GM06990 (cell line): Measurements from ENCODE around the gene SLC9A1.

Source experiments
- DNase-seq: peaks from one replicate; pipeline ENCODE4 v3.0.0-alpha.2; 2011; ENCODE audit not compliant: insufficient read length; ENCODE audit errors: extremely low read depth
- H3K27me3 ChIP-seq: replicated peaks from 2 replicates; pipeline ENCODE4 v1.6.0; 2011; ENCODE audit warnings: low read length; ENCODE audit not compliant: control insufficient read depth, insufficient read depth
- H3K36me3 ChIP-seq: 2 replicates; pipeline ENCODE4 v1.5.1; 2011; ENCODE audit warnings: low read length; ENCODE audit not compliant: control insufficient read depth, insufficient read depth
- H3K4me3 ChIP-seq: replicated peaks from 2 replicates; pipeline ENCODE4 v1.5.1; 2011; ENCODE audit warnings: low read depth, mild to moderate bottlenecking, control low read depth, low read length
- CTCF ChIP-seq: IDR thresholded peaks from 2 replicates; pipeline ENCODE4 v1.5.1; 2011; ENCODE audit warnings: low read length, control low read depth, mild to moderate bottlenecking, inconsistent platforms; ENCODE audit not compliant: insufficient read depth, poor library complexity, severe bottlenecking

SLC9A1 gene

GRCh38 chr1:27153927-27154358 is 982 bp downstream of the SLC9A1 start:
- no peaks in the 10 kb centered on the region for H3K27me3 ChIP-seq
- no peak for DNase-seq
- H3K4me3 ChIP-seq, result peak overlapping the region; percentile 84
- H3K36me3 ChIP-seq, result peaks cover 4% of the 10 kb centered on the region
- no peak for TF ChIP-seq CTCF

- no peaks in the 10 kb centered on the region for H3K27me3 ChIP-seq
- TF ChIP-seq CTCF, result no peak
- no peak for DNase-seq
- H3K36me3 ChIP-seq, result peaks cover 7% of the 10 kb centered on the region
- H3K4me3 ChIP-seq, result peak overlapping the region; percentile 84
These were observed 1.4 kb downstream of the SLC9A1 start for GRCh38 chr1:27153549-27153886.

- no peak for TF ChIP-seq CTCF
- Histone ChIP-seq H3K4me3 (peak overlapping the region; percentile 84), H3K36me3 (peaks cover 7% of the 10 kb centered on the region), H3K27me3 (no peaks in the 10 kb centered on the region)
- DNase-seq, result no peak
These were observed 1.9 kb downstream of the SLC9A1 start for GRCh38 chr1:27152829-27153548.

GRCh38 chr1:27152004-27152828 is 2.7 kb downstream of the SLC9A1 start:
- TF ChIP-seq CTCF, result no peak
- Histone ChIP-seq H3K27me3 (no peaks in the 10 kb centered on the region), H3K36me3 (peaks cover 7% of the 10 kb centered on the region), H3K4me3 (peak overlapping the region; percentile 84)
- no peak for DNase-seq

GRCh38 chr1:27150641-27151040 is 4.3 kb downstream of the SLC9A1 start:
- no peak overlapping the region for H3K4me3 ChIP-seq
- no peak for TF ChIP-seq CTCF
- no peak for DNase-seq

More at GRCh38 chr1:27150641-27151040, 4.3 kb downstream of the SLC9A1 start:
- Histone ChIP-seq H3K36me3 (peaks cover 9% of the 10 kb centered on the region), H3K27me3 (no peaks in the 10 kb centered on the region)
